Endothelial cell of umbilical vein (primary cell): Measurements from ENCODE around the gene SEMA7A. TPM values are rescaled to one million over a fixed set of nuclear protein-coding genes. Genes with fewer than 3 reads are reported as not detected.

Source experiments
- BruUV-seq: library from RNA; stranded (reverse); fragments of 400-500 nt; replicated peaks from 2 replicates; lab custom pipeline; 2021; lab: Mats Ljungman, UMichigan
- CTCF ChIA-PET: fragments of 300-600, 350-600 bp; sonication (Branson Sonifier 250); formaldehyde crosslinking; loops from one replicate; lab custom pipeline; 2021; ENCODE audit warnings: antibody characterized with exemption, inconsistent platforms; lab: Charles Lee
- POLR2A ChIA-PET: fragments of 300-600, 350-600 bp; sonication (Branson Sonifier 250); formaldehyde crosslinking; loops from one replicate; lab custom pipeline; 2021; ENCODE audit warnings: antibody characterized with exemption, inconsistent platforms; lab: Charles Lee
- DNase-seq: peaks from one replicate; pipeline ENCODE4 v3.0.0-alpha.2; 2011; ENCODE audit warnings: low read depth, low spot score
- FAIRE-seq: peaks from 2 replicates; lab custom pipeline; 2011; peaks lifted over from hg19 to GRCh38; lab: Jason Lieb, UNC
- H2AFZ ChIP-seq: 2 replicates; pipeline ENCODE4 v1.6.0; 2012; ENCODE audit warnings: low read depth, low read length, control low read depth, inconsistent platforms
- H3K27ac ChIP-seq: 2 replicates; pipeline ENCODE4 v1.5.1; 2011; ENCODE audit warnings: low read depth, mild to moderate bottlenecking, control low read depth, low read length, moderate library complexity; ENCODE audit not compliant: insufficient read depth
- H3K27me3 ChIP-seq, 2 experiments: 2 replicates each; pipeline versions ENCODE4 v1.6.0 to v1.6.1; 2011; ENCODE audit warnings: low read length in 2 of 2, mixed read lengths in 1 of 2; ENCODE audit not compliant: control insufficient read depth in 2 of 2, insufficient read depth in 2 of 2
- H3K36me3 ChIP-seq, 2 experiments: 2 replicates in 1 of 2; 3 replicates in 1 of 2; pipeline ENCODE4 v1.5.1; 2011; ENCODE audit warnings: low read length in 2 of 2, mild to moderate bottlenecking in 1 of 2, moderate library complexity in 1 of 2; ENCODE audit not compliant: control insufficient read depth in 2 of 2, insufficient read depth in 2 of 2; ENCODE audit errors: extremely low read depth in 1 of 2
- H3K4me1 ChIP-seq: 3 replicates; pipeline ENCODE4 v1.5.1; 2011; ENCODE audit warnings: mild to moderate bottlenecking, low read length; ENCODE audit not compliant: control insufficient read depth, insufficient read depth; ENCODE audit errors: extremely low read depth
- H3K4me2 ChIP-seq: 2 replicates; pipeline ENCODE4 v1.6.1; 2011; ENCODE audit warnings: low read length, control low read depth, mixed read lengths; ENCODE audit not compliant: insufficient read depth
- H3K4me3 ChIP-seq, 3 experiments: fragments of 200-600 bp in 1 of 3; sonication (generic), shearing (Covaris generic) in 1 of 3; replicated peaks in 1 of 3; 2 replicates each; pipeline ENCODE4 v1.5.1; 2011 to 2016; ENCODE audit warnings: control low read depth in 3 of 3, low read length in 3 of 3, mild to moderate bottlenecking in 2 of 3, inconsistent platforms in 1 of 3, low read depth in 1 of 3, moderate library complexity in 1 of 3; ENCODE audit not compliant: insufficient read depth in 1 of 3
- H3K79me2 ChIP-seq: 2 replicates; pipeline ENCODE4 v1.6.0; 2012; ENCODE audit warnings: low read length, inconsistent platforms; ENCODE audit not compliant: control insufficient read depth, insufficient read depth
- H3K9ac ChIP-seq: replicated peaks from 2 replicates; pipeline ENCODE3; 2011; ENCODE audit warnings: low read length, control low read depth; ENCODE audit not compliant: insufficient read depth; ENCODE audit errors: extremely low read depth
- H3K9me1 ChIP-seq: replicated peaks from 3 replicates; pipeline ENCODE4 v1.6.0; 2011; ENCODE audit warnings: mild to moderate bottlenecking, low read length; ENCODE audit not compliant: control insufficient read depth, insufficient read depth; ENCODE audit errors: extremely low read depth
- H3K9me3 ChIP-seq: replicated peaks from 2 replicates; pipeline ENCODE4 v1.5.1; 2012; ENCODE audit warnings: low read length, inconsistent platforms; ENCODE audit not compliant: control insufficient read depth, insufficient read depth
- H4K20me1 ChIP-seq: replicated peaks from 2 replicates; pipeline ENCODE3; 2011; ENCODE audit warnings: mild to moderate bottlenecking, low read length; ENCODE audit not compliant: control insufficient read depth, insufficient read depth; ENCODE audit errors: extremely low read depth
- EZH2 ChIP-seq: IDR thresholded peaks from 2 replicates; pipeline ENCODE4 v1.6.1; 2012; ENCODE audit warnings: borderline replicate concordance, low read depth, mild to moderate bottlenecking, moderate library complexity, low read length, inconsistent platforms; ENCODE audit not compliant: severe bottlenecking
- GATA2 ChIP-seq: IDR thresholded peaks from 2 replicates; pipeline ENCODE4 v1.7.0; 2011; ENCODE audit warnings: low read depth, mild to moderate bottlenecking, moderate library complexity, mixed read lengths, low read length; ENCODE audit not compliant: insufficient read length, insufficient read depth
- POLR2A ChIP-seq: IDR thresholded peaks from 2 replicates; pipeline ENCODE4 v1.6.1; 2012; ENCODE audit warnings: low read depth, mild to moderate bottlenecking, control low read depth, low read length
- dilution Hi-C: fragments of 300-500 bp; cut with MboI; formaldehyde crosslinking; loops from one replicate; pipeline ENCODE4 v1.15.0; 2019; ENCODE audit warnings: low sequenced_read_pairs; ENCODE audit not compliant: extremely low pct_ligation_motif_present
- intact Hi-C: fragments of 100-400 bp; cut with micrococcal nuclease; formaldehyde crosslinking; loops from one replicate; pipeline ENCODE4 v1.10.0; 2022
- polyA plus RNA-seq, 4 experiments: library from polyadenylated mRNA; depleted of rRNA in 3 of 4; stranded (reverse) in 3 of 4; unstranded in 1 of 4; fragments of >200 nt; gene quantifications; 2 replicates each; pipeline versions ENCODE4 v1.2.1 to v1.2.3, GENCODE V29; 2011 to 2012; ENCODE audit warnings: missing spikeins in 1 of 4
- total RNA-seq: library from RNA; stranded (reverse); gene quantifications from 2 replicates; pipeline ENCODE4 v1.2.3, GENCODE V29; 2021
- TF ChIP-seq, protein P1 (sequence below), 2 donors: IDR thresholded peaks; 1 replicate in 1 of 2; 2 replicates in 1 of 2; pipeline ENCODE4 v1.5.1; 2011; ENCODE audit warnings: low read length in 2 of 2, mild to moderate bottlenecking in 2 of 2, moderate library complexity in 2 of 2, control low read depth in 1 of 2, inconsistent platforms in 1 of 2, low read depth in 1 of 2; ENCODE audit not compliant: insufficient read depth in 1 of 2; ENCODE audit errors: extremely low read depth in 1 of 2

Gene SEMA7A
- total and polyA plus RNA-seq, 2 donors (not counting 3 experiments of a cell fraction or from before 2014, with no cell fraction given): 1.7 to 2.0 TPM

DNA sequence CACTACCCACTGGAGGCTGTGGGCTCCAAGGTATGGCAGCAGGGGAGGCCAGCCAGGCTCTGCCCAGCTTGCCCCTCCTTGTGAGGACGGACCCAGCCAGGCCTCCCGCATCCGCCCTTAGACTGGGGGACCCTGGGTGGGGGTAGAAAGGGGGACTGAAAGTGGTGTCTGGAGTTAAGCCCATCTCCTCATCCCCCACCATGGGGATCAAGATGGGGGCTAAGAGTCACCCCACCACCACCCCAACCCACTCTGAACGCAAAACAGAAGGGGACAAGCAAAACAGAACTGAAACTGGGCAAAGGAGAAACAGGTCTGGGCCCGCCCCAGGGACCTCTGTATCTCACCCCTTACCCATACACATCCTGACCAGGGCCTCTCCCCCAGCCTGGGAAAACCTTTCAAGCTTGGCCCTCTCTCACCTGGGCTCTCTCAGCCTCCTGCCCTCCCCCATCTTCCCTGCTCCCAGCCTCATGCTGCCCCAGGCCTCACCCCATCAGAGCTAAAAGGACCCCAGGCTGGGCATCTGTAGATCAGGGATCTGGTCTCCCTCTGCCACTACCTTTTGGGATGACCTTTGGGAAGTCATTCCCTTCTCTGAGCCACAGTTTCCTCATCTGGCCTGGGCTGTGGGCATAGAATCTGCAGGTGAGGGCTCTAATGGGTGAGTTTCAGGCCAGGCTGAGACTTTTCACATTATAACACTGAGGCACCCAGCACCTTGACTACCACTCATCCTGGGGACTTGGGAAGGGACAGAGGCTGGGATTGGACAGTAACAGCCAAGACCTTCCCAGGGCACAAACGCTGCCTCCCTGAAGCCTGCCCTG lies 36.3 kb downstream of the SEMA7A start:
- DNase-seq: no peak
- TF ChIP-seq EZH2 (no peak), GATA2 (no peak), POLR2A (no peak)
- TF ChIP-seq, protein P1, sequence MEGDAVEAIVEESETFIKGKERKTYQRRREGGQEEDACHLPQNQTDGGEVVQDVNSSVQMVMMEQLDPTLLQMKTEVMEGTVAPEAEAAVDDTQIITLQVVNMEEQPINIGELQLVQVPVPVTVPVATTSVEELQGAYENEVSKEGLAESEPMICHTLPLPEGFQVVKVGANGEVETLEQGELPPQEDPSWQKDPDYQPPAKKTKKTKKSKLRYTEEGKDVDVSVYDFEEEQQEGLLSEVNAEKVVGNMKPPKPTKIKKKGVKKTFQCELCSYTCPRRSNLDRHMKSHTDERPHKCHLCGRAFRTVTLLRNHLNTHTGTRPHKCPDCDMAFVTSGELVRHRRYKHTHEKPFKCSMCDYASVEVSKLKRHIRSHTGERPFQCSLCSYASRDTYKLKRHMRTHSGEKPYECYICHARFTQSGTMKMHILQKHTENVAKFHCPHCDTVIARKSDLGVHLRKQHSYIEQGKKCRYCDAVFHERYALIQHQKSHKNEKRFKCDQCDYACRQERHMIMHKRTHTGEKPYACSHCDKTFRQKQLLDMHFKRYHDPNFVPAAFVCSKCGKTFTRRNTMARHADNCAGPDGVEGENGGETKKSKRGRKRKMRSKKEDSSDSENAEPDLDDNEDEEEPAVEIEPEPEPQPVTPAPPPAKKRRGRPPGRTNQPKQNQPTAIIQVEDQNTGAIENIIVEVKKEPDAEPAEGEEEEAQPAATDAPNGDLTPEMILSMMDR (IDR thresholded peaks at IDR 0.05; ENCODE audit: extremely low read depth in 1 of 2, insufficient read depth in 1 of 2, low read depth in 1 of 2, low read length in 2 of 2): no peak
- H3K4me1 ChIP-seq: peaks cover 3% of the 10 kb centered on the region
- no peaks in the 10 kb centered on the region for H3K9me1 ChIP-seq
- peaks cover 0 to 3% of the 10 kb centered on the region in 2 experiments for H3K27me3 ChIP-seq
- BruUV-seq: no TSS peak
- H3K27ac ChIP-seq: no peak overlapping the region
- H3K79me2 ChIP-seq: no peaks in the 10 kb centered on the region
- no peak overlapping the region for H3K4me3 ChIP-seq
- no peak overlapping the region for H2AFZ ChIP-seq
- ChIA-PET CTCF (no interaction called here), POLR2A (no interaction called here)
- H3K36me3 ChIP-seq: no peaks in the 10 kb centered on the region
- intact Hi-C loops: no loop called here
- no peaks in the 10 kb centered on the region for H3K9me3 ChIP-seq
- H3K9ac ChIP-seq: no peak overlapping the region
- H3K4me2 ChIP-seq: no peak overlapping the region
- dilution Hi-C loops: no loop called here
- FAIRE-seq: no peak
- H4K20me1 ChIP-seq: no peaks in the 10 kb centered on the region
